HepG2 (cell line): Measurements from ENCODE around the gene SRCIN1. TPM values are rescaled to one million over a fixed set of nuclear protein-coding genes. Genes with fewer than 3 reads are reported as not detected.

Experiments
- ATF5 ChIP-seq: sonication (generic); formaldehyde crosslinking; IDR thresholded peaks from 2 replicates; pipeline ENCODE4 v1.4.0; 2020; ENCODE audit warnings: mild to moderate bottlenecking, low read depth, missing genetic modification reagents
- CENPT ChIP-seq: sonication (generic); formaldehyde crosslinking; IDR thresholded peaks from 2 replicates; pipeline ENCODE4 v1.8.0; 2022; ENCODE audit warnings: low read depth, mild to moderate bottlenecking, moderate library complexity, missing genetic modification reagents
- CHD2 ChIP-seq: IDR thresholded peaks from 2 replicates; pipeline ENCODE4 v1.6.1; 2011; ENCODE audit warnings: low read depth, low read length, improper control_type of control experiment
- ELF3 ChIP-seq: IDR thresholded peaks from 2 replicates; pipeline ENCODE4 v1.6.1; 2016; ENCODE audit warnings: missing genetic modification reagents, missing compliant biosample characterization
- HNRNPL ChIP-seq: fragments of 200-400 bp; formaldehyde crosslinking; IDR thresholded peaks from 2 replicates; pipeline ENCODE4 v1.6.1; 2017; ENCODE audit warnings: mild to moderate bottlenecking, low read depth, low read length
- KDM1A ChIP-seq: IDR thresholded peaks from 2 replicates; pipeline ENCODE4 v1.6.1; 2016; ENCODE audit warnings: missing compliant biosample characterization
- KLF13 ChIP-seq: sonication (generic); formaldehyde crosslinking; IDR thresholded peaks from 2 replicates; pipeline ENCODE4 v1.4.0; 2020; ENCODE audit warnings: mild to moderate bottlenecking, missing genetic modification reagents
- MIER2 ChIP-seq: IDR thresholded peaks from 2 replicates; pipeline ENCODE4 v1.6.1; 2016; ENCODE audit warnings: missing biosample characterization, missing genetic modification reagents
- NFATC3 ChIP-seq: sonication (generic); formaldehyde crosslinking; IDR thresholded peaks from 2 replicates; pipeline ENCODE4 v1.5.1; 2020; ENCODE audit warnings: mild to moderate bottlenecking, missing genetic modification reagents
- NFRKB ChIP-seq: fragments of 450-650 bp; IDR thresholded peaks from 2 replicates; pipeline ENCODE4 v1.6.1; 2017
- RBM39 ChIP-seq: fragments of 200-400 bp; formaldehyde crosslinking; IDR thresholded peaks from one replicate; pipeline ENCODE4 v1.6.1; 2018; ENCODE audit warnings: antibody characterized with exemption, mild to moderate bottlenecking, low read depth, low read length; ENCODE audit not compliant: poor library complexity, severe bottlenecking
- SIX4 ChIP-seq: sonication (generic); formaldehyde crosslinking; IDR thresholded peaks from 2 replicates; pipeline ENCODE4 v1.4.0; 2020; ENCODE audit warnings: missing genetic modification reagents
- SP4 ChIP-seq: sonication (generic); formaldehyde crosslinking; IDR thresholded peaks from 2 replicates; pipeline ENCODE4 v1.8.1; 2023; ENCODE audit warnings: mild to moderate bottlenecking, missing genetic modification reagents
- TAF15 ChIP-seq: fragments of 200-400 bp; formaldehyde crosslinking; IDR thresholded peaks from one replicate; pipeline ENCODE4 v1.6.1; 2018; ENCODE audit warnings: mild to moderate bottlenecking, low read depth, low read length; ENCODE audit not compliant: poor library complexity, severe bottlenecking
- TARDBP ChIP-seq: sonication (generic); formaldehyde crosslinking; IDR thresholded peaks from 2 replicates; pipeline ENCODE4 v1.8.0; 2022; ENCODE audit warnings: mild to moderate bottlenecking, missing genetic modification reagents
- THYN1 ChIP-seq: sonication (generic); formaldehyde crosslinking; IDR thresholded peaks from 2 replicates; pipeline ENCODE4 v1.8.1; 2023; ENCODE audit warnings: low read depth, mild to moderate bottlenecking, moderate library complexity, missing genetic modification reagents, borderline replicate concordance
- USF2 ChIP-seq, 2 experiments: sonication (generic) in 1 of 2; formaldehyde crosslinking in 1 of 2; IDR thresholded peaks; 2 replicates each; pipeline versions ENCODE4 v1.5.1 to v1.6.1; 2011 to 2020; ENCODE audit warnings: borderline replicate concordance in 1 of 2, low read depth in 1 of 2, low read length in 1 of 2, mild to moderate bottlenecking in 1 of 2, missing genetic modification reagents in 1 of 2, moderate library complexity in 1 of 2
- ZBTB21 ChIP-seq: sonication (generic); formaldehyde crosslinking; IDR thresholded peaks from 2 replicates; pipeline ENCODE4 v1.4.0; 2020; ENCODE audit warnings: missing genetic modification reagents
- ZBTB3 ChIP-seq: sonication (generic); formaldehyde crosslinking; IDR thresholded peaks from 2 replicates; pipeline ENCODE4 v1.4.0; 2020; ENCODE audit warnings: low read depth, mild to moderate bottlenecking, moderate library complexity, missing genetic modification reagents, borderline replicate concordance
- ZC3H13 ChIP-seq: sonication (generic); formaldehyde crosslinking; IDR thresholded peaks from 2 replicates; pipeline ENCODE4 v1.8.1; 2023; ENCODE audit warnings: mild to moderate bottlenecking, missing genetic modification reagents, moderate library complexity
- ZKSCAN1 ChIP-seq: fragments of 150-350 bp; IDR thresholded peaks from 2 replicates; pipeline ENCODE4 v1.6.1; 2014; ENCODE audit warnings: low read length
- ZNF747 ChIP-seq: sonication (generic); formaldehyde crosslinking; IDR thresholded peaks from 2 replicates; pipeline ENCODE4 v1.8.1; 2023; ENCODE audit warnings: missing genetic modification reagents, mild to moderate bottlenecking, borderline replicate concordance
- ZSCAN31 ChIP-seq: sonication (generic); formaldehyde crosslinking; IDR thresholded peaks from 2 replicates; pipeline ENCODE4 v1.5.0; 2020; ENCODE audit warnings: low read depth, mild to moderate bottlenecking, missing genetic modification reagents
- polyA plus RNA-seq, 8 experiments: library from polyadenylated mRNA; depleted of rRNA in 3 of 8; stranded (reverse) in 7 of 8; unstranded in 1 of 8; fragments of >200 nt; fragmentation: Illumina TruSeq in 4 of 8; extraction: Trizol in 4 of 8; gene quantifications; 2 replicates each; pipeline versions ENCODE4 v1.2.1 to v1.2.3, GENCODE V29; 2011 to 2016; ENCODE audit warnings: low read depth in 4 of 8, missing spikeins in 1 of 8, mixed read lengths in 1 of 8; ENCODE audit not compliant: insufficient read depth in 1 of 8
- total RNA-seq, 5 experiments: library from RNA; depleted of rRNA; stranded (reverse); fragments of >200 nt; fragmentation: Illumina TruSeq; extraction: Trizol; gene quantifications; 2 replicates each; pipeline ENCODE4 v1.2.3, GENCODE V29; 2016; ENCODE audit warnings: low read depth in 1 of 5
- TF ChIP-seq, protein P1 (sequence below): sonication (generic); formaldehyde crosslinking; IDR thresholded peaks from 2 replicates; pipeline ENCODE4 v1.8.1; 2023; ENCODE audit warnings: missing genetic modification reagents, inconsistent platforms, borderline replicate concordance
- TF ChIP-seq, protein P2 (sequence below): sonication (generic); formaldehyde crosslinking; IDR thresholded peaks from 2 replicates; pipeline ENCODE4 v1.5.1; 2020; ENCODE audit warnings: missing genetic modification reagents, mild to moderate bottlenecking, borderline replicate concordance

SRCIN1 gene
- total and polyA plus RNA-seq, 2 of the 13 experiments (the other 11 are each of a cell fraction or from before 2014, with no cell fraction given) = 1.2 to 9.6 TPM

DNA sequence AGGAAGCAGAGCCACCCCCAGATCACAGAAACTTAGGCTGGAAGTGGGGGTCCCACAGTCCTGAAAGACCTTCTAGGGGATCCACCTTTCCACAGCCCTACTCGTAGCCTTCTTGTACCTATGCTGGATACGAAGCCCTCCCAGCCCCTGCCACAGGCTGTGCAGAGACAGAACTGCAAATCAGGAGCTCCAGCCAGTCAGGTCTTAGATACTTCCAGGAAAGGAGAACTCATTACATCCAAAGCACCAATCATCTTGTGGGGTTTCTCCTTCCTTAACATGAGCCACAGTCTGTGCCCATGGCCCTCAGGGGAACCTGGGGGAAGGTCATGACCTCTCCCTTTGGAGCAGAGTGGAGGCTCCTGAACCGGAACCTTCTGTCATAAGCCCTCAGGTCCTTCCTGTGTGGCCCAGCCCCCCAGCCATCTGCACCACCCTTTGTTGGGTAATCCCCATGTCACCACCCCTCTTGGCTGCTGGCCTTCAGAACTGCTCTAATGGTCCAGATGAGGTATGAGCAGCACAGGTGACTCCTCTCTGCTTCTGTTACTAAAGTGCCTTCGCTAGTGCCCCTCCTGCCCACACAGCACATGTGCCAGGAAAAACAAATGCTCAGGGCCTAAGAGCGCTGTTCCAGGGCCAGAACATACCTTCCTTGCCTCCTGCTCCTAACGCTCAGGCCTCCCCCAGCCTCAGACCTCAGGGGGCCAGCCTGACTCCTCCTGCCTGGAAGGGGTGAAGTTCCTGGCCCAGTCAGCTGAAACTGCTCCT lies 14.6 kb downstream of the SRCIN1 start (continued):
- no peak for TF ChIP-seq USF2 (IDR thresholded peaks at IDR 0.05; ENCODE audit: low read depth, low read length)
- no peak for TF ChIP-seq USF2 (CRISPR knock-in tag; IDR thresholded peaks at IDR 0.05; ENCODE audit: borderline replicate concordance)
- no peak for TF ChIP-seq SIX4 (CRISPR knock-in tag)
- TF ChIP-seq, protein P1, sequence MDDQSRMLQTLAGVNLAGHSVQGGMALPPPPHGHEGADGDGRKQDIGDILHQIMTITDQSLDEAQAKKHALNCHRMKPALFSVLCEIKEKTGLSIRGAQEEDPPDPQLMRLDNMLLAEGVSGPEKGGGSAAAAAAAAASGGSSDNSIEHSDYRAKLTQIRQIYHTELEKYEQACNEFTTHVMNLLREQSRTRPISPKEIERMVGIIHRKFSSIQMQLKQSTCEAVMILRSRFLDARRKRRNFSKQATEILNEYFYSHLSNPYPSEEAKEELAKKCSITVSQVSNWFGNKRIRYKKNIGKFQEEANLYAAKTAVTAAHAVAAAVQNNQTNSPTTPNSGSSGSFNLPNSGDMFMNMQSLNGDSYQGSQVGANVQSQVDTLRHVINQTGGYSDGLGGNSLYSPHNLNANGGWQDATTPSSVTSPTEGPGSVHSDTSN (CRISPR knock-in tag) = no peak
- TF ChIP-seq ZBTB3 (CRISPR knock-in tag) = no peak
- TF ChIP-seq ZSCAN31 (CRISPR knock-in tag) = no peak
- no peak for TF ChIP-seq ZC3H13
- TF ChIP-seq ELF3 (CRISPR knock-in tag) = 0 out of 2 replicates have a peak, but pooled peaks have one; percentile 27
- no peak for TF ChIP-seq THYN1
- no peak for TF ChIP-seq CHD2
- TF ChIP-seq TARDBP (CRISPR knock-in tag) = no peak
- TF ChIP-seq KLF13 (CRISPR knock-in tag) = no peak
- TF ChIP-seq NFATC3 (CRISPR knock-in tag) = no peak
- no peak for TF ChIP-seq RBM39
- TF ChIP-seq NFRKB = no peak
- no peak for TF ChIP-seq HNRNPL
- TF ChIP-seq, protein P2, sequence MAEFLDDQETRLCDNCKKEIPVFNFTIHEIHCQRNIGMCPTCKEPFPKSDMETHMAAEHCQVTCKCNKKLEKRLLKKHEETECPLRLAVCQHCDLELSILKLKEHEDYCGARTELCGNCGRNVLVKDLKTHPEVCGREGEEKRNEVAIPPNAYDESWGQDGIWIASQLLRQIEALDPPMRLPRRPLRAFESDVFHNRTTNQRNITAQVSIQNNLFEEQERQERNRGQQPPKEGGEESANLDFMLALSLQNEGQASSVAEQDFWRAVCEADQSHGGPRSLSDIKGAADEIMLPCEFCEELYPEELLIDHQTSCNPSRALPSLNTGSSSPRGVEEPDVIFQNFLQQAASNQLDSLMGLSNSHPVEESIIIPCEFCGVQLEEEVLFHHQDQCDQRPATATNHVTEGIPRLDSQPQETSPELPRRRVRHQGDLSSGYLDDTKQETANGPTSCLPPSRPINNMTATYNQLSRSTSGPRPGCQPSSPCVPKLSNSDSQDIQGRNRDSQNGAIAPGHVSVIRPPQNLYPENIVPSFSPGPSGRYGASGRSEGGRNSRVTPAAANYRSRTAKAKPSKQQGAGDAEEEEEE = no peak
- no peak for TF ChIP-seq KDM1A (CRISPR knock-in tag)
- peak; percentile 55; the same call in 1 of the 2 replicates for TF ChIP-seq MIER2
- no peak for TF ChIP-seq TAF15
- no peak for TF ChIP-seq ZKSCAN1
- no peak for TF ChIP-seq SP4 (CRISPR knock-in tag)
- TF ChIP-seq ZBTB21 = no peak
- no peak for TF ChIP-seq ZNF747 (CRISPR knock-in tag)
- TF ChIP-seq CENPT (CRISPR knock-in tag) = no peak
- no peak for TF ChIP-seq ATF5 (CRISPR knock-in tag)
